ENCODE results near the gene SCAMP5. TPM values are rescaled to one million over a fixed set of nuclear protein-coding genes. Genes with fewer than 3 reads are reported as not detected.

SCAMP5 gene
- total and polyA plus RNA-seq, 2 of the 4 experiments (the other 2 are of a cell fraction), result 0.36 to 1.6 TPM

GRCh38 chr15:75068748-75069147, 73.4 kb downstream of the SCAMP5 start:
- no peak overlapping the region for H4K8ac ChIP-seq (ENCODE audit: low read depth in 2 of 2, low read length in 2 of 2)
- in situ Hi-C loops (cut with MboI; ENCODE audit: low sequenced_read_pairs), result no loop called here

More at GRCh38 chr15:75068748-75069147, 73.4 kb downstream of the SCAMP5 start:
- H2AK5ac ChIP-seq (ENCODE audit: low read depth, low read length), result no peak overlapping the region
- no peak overlapping the region for H2AFZ ChIP-seq (replicated peaks; ENCODE audit: low read length, poor library complexity)
- H3K27me3 ChIP-seq (ENCODE audit: control insufficient read depth, insufficient read depth, low read length), result peaks cover 17% of the 10 kb centered on the region
- H3K4ac ChIP-seq (ENCODE audit: low read depth, low read length), result no peak overlapping the region
- no peak overlapping the region for H2AK9ac ChIP-seq (replicated peaks; ENCODE audit: low read depth, low read length, poor library complexity)
- POLR2A ChIA-PET (ENCODE audit: unreplicated experiment), result no interaction called here
- no peak overlapping the region for H2BK120ac ChIP-seq (ENCODE audit: low read depth, low read length)
- no peak overlapping the region for H2BK15ac ChIP-seq (ENCODE audit: low read depth, low read length)
- H3K23ac ChIP-seq (ENCODE audit: low read depth, low read length), result no peak overlapping the region
- no TSS peak for BruUV-seq (replicated peaks)
- no peaks in the 10 kb centered on the region for H3K4me1 ChIP-seq (ENCODE audit: control insufficient read depth, insufficient read depth, low read length)
- H4K5ac ChIP-seq (ENCODE audit: low read depth, low read length), result no peak overlapping the region
- dilution Hi-C loops (cut with HindIII; ENCODE audit: low sequenced_read_pairs, unreplicated experiment) (no loop called here), intact Hi-C loops (cut with micrococcal nuclease) (no loop called here)
- no peaks in the 10 kb centered on the region for H3K9me1 ChIP-seq (ENCODE audit: insufficient read depth, low read length)
- H3K4me3 ChIP-seq (ENCODE audit: insufficient read depth, low read depth, low read length), result no peak overlapping the region
- H3K4me2 ChIP-seq (ENCODE audit: low read depth, low read length), result no peak overlapping the region
- TF ChIP-seq RCOR1 (IDR thresholded peaks at IDR 0.05; ENCODE audit: insufficient replicate concordance, low read length), result no peak
- no peak for TF ChIP-seq BHLHE40 (IDR thresholded peaks at IDR 0.05; ENCODE audit: low read depth, low read length)
- TF ChIP-seq CEBPB (IDR thresholded peaks at IDR 0.05; ENCODE audit: low read depth, low read length), result no peak
- no peak for TF ChIP-seq NFE2L2 (IDR thresholded peaks at IDR 0.05; ENCODE audit: low read depth, low read length)
- TF ChIP-seq USF2 (IDR thresholded peaks at IDR 0.05; ENCODE audit: low read depth, low read length), result no peak
- no peak for TF ChIP-seq FOS (IDR thresholded peaks at IDR 0.05; ENCODE audit: low read depth, low read length)
- no peak for TF ChIP-seq CHD1 (IDR thresholded peaks at IDR 0.05; ENCODE audit: low read depth, low read length)
- no peak for TF ChIP-seq RAD21 (IDR thresholded peaks at IDR 0.05; ENCODE audit: low read length)
- no peak for TF ChIP-seq POLR2A (IDR thresholded peaks at IDR 0.05; ENCODE audit: low read depth, low read length)
- no peaks in the 10 kb centered on the region for H3K36me3 ChIP-seq (ENCODE audit: control insufficient read depth, insufficient read depth, low read length)
- H2BK20ac ChIP-seq (ENCODE audit: low read depth, low read length), result no peak overlapping the region
- DNase-seq, result no peak
- H3K56ac ChIP-seq (ENCODE audit: extremely low read depth, insufficient read depth, low read length), result no peak overlapping the region
- CTCF ChIA-PET, result no interaction called here
- 0 out of 2 replicates have a peak, but pooled peaks cover 3% of the 10 kb centered on the region for H4K20me1 ChIP-seq (ENCODE audit: insufficient read depth, low read length)
- H2BK5ac ChIP-seq (ENCODE audit: low read depth, low read length, poor library complexity, severe bottlenecking), result no peak overlapping the region
- H3K79me1 ChIP-seq (ENCODE audit: low read depth in 1 of 2, low read length in 2 of 2), result no peaks in the 10 kb centered on the region
- H3K14ac ChIP-seq (replicated peaks; ENCODE audit: low read depth, low read length), result no peak overlapping the region
- H4K91ac ChIP-seq (ENCODE audit: insufficient read depth, low read depth, low read length), result no peak overlapping the region
- no peak for ATAC-seq (ENCODE audit: low read depth)
- no peak overlapping the region for H3K18ac ChIP-seq (ENCODE audit: low read depth, low read length)
- no peak overlapping the region for H3K9ac ChIP-seq (ENCODE audit: low read depth, low read length)
- no peak overlapping the region for H3K27ac ChIP-seq (ENCODE audit: insufficient read depth, low read length)
- H3K9me3 ChIP-seq (ENCODE audit: control insufficient read depth, insufficient read depth, low read length), result 0 out of 2 replicates have a peak, but pooled peaks cover 2% of the 10 kb centered on the region
